ENCODE data around the gene RUNX2. TPM values are rescaled to one million over a fixed set of nuclear protein-coding genes. Genes with fewer than 3 reads are reported as not detected.
A peak's percentile ranks its signal among the peaks of the same experiment; 100 is the strongest.

RUNX2 gene
- total and polyA plus RNA-seq, 4 donors = 1.8 to 6.7 (median 3.2) TPM

DNA sequence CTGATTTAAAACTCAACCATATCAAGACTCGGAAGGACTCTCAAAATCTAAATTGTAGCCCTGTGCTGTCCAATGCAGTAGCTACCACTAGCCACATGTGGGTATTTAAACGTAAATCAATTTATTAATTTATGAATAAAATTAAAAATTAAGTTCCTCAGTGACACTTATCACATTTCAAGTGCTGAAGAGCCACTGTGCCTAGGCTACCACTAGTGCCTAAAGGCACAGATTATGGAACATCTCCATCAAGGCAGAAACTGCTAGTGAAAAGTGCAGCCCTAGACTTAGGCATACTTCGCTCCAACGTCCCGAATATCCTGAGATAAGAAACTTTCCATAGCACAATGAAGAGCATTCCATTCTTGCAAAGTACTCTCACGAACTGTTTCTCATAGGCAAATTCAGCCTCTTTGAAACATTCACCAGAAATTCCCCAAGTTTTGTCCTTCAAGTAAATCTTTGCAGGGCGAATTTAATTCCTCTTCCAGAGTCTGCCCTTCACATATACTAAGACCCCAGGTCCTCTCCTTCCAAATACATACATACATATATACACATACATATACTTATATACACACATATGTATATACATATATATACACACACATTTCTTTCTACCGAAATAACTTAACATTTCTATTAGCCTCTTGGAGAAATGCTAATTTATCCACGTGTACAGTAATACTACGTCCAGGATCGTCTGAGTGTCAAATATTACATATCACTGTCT is 48.3 kb downstream of the RUNX2 start:
- Histone ChIP-seq H3K9me3 (ENCODE audit: control insufficient read depth in 4 of 4, insufficient read depth in 3 of 4, low read length in 3 of 4) (no peaks in the 10 kb centered on the region), H3K4me1 (ENCODE audit: control insufficient read depth in 5 of 5, insufficient read depth in 5 of 5, low read length in 5 of 5) (peaks cover 0 to 22% (median 3%) of the 10 kb centered on the region in 5 donors), H3K27me3 (ENCODE audit: control insufficient read depth in 3 of 3, insufficient read depth in 3 of 3, low read length in 2 of 3) (no peaks in the 10 kb centered on the region), H3K4me3 (peak overlapping the region; percentile 68), H3K9ac (ENCODE audit: insufficient read depth in 1 of 2, low read length in 2 of 2) (peak overlapping the region; percentile 58 to 97), H3K36me3 (ENCODE audit: control insufficient read depth in 4 of 4, insufficient read depth in 4 of 4, low read length in 4 of 4) (no peaks in the 10 kb centered on the region), H3K27ac (ENCODE audit: low read depth in 1 of 2, low read length in 1 of 2) (peak overlapping the region in 1 of 2 donors; percentile 69)
- TF ChIP-seq, protein P1, sequence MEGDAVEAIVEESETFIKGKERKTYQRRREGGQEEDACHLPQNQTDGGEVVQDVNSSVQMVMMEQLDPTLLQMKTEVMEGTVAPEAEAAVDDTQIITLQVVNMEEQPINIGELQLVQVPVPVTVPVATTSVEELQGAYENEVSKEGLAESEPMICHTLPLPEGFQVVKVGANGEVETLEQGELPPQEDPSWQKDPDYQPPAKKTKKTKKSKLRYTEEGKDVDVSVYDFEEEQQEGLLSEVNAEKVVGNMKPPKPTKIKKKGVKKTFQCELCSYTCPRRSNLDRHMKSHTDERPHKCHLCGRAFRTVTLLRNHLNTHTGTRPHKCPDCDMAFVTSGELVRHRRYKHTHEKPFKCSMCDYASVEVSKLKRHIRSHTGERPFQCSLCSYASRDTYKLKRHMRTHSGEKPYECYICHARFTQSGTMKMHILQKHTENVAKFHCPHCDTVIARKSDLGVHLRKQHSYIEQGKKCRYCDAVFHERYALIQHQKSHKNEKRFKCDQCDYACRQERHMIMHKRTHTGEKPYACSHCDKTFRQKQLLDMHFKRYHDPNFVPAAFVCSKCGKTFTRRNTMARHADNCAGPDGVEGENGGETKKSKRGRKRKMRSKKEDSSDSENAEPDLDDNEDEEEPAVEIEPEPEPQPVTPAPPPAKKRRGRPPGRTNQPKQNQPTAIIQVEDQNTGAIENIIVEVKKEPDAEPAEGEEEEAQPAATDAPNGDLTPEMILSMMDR (IDR thresholded peaks at IDR 0.05; ENCODE audit: control extremely low read depth, extremely low read depth) = no peak
- WGBS, 2 donors = 31 to 45% methylated on average over 11 of the region's 11 CpGs
- DNase-seq (peak in 2 of 3 donors; percentile 61 to 63), ATAC-seq (ENCODE audit: insufficient read depth, low FRiP score) (no peak)

DNA sequence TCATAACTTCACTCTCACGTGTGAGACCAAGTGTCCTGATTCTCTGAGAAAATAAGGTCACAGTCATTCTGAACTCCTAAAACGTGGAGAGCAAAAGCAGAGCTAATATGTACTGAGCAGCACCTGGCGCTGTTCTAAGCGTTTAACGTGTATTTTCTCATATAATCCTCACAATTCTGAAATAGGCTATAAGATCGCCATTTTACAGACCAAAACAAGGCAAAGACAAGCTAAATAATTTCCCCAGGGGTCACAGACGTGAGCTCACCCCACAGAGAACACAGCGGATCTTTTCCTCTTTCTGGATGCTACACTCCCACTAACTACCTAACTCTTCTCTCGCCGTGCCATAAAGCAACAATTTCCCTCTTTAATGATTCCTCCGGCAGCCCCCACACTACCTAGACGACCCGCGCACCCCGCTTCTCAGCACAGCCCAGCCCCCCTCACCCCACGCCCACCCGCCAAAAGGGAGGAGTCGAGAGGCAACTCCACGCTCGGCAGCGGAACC is 49.0 kb downstream of the RUNX2 start:
- no peaks in the 10 kb centered on the region for H3K9me3 ChIP-seq (ENCODE audit: control insufficient read depth in 4 of 4, insufficient read depth in 3 of 4, low read length in 3 of 4)
- H3K4me1 ChIP-seq (ENCODE audit: control insufficient read depth in 5 of 5, insufficient read depth in 5 of 5, low read length in 5 of 5) = peaks cover 0 to 16% (median 0%) of the 10 kb centered on the region in 5 donors
- no peak for ATAC-seq (ENCODE audit: insufficient read depth, low FRiP score)
- TF ChIP-seq, protein P1 (IDR thresholded peaks at IDR 0.05; ENCODE audit: control extremely low read depth, extremely low read depth) = no peak
- peak in 1 of 3 donors; percentile 53 for DNase-seq
- H3K9ac ChIP-seq (ENCODE audit: insufficient read depth in 1 of 2, low read length in 2 of 2) = peak overlapping the region; percentile 58 to 97
- peak overlapping the region; percentile 69 to 97 for H3K27ac ChIP-seq (ENCODE audit: low read depth in 1 of 2, low read length in 1 of 2)
- WGBS, 2 donors = 0 to 1% methylated on average over 21 of the region's 21 CpGs
- no peaks in the 10 kb centered on the region for H3K36me3 ChIP-seq (ENCODE audit: control insufficient read depth in 4 of 4, insufficient read depth in 4 of 4, low read length in 4 of 4)
- H3K4me3 ChIP-seq = peak overlapping the region; percentile 68
- no peaks in the 10 kb centered on the region for H3K27me3 ChIP-seq (ENCODE audit: control insufficient read depth in 3 of 3, insufficient read depth in 3 of 3, low read length in 2 of 3)

DNA sequence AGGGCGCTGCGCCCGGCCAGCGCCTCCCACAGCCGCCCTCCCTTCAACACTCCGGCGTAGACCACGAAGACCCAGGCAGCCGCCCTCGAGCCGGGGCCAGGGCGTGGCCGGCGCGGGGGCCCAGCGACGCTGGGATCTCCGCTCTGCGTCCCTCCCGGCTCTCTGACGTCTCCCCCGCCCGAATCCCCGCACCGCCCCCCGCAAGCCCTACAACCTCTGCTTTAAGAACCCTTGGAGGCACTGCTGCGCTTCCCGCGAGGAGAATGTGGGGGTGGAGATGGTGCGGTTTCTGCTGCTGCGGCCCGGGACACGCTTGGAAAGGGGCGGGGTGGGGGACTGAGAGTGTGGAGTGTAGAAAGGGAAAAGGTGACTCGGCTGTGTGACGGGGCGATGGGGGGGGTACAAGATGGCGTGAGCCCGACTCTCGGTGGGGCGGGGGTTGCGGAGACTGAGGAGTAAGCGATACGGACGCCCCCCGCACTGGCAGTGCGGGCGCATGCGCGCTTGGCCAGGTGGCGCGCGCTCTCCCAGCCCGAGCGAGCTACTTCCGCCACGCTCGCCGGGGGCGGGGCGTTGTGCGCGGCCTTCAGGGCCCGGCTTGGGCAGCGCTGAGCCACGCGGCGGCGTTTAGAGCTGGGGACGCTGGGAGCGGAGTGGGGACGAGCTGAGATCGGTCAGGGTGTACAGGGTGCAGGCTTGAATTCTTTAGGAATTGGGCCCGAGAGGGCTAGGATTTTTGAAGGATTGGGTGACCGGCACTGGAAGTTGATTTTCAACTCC is 49.6 kb downstream of the RUNX2 start, which contains the start of gene SUPT3H:
SUPT3H (minus strand) TSS at position 381 of the 780 bp plus-strand sequence.
- DNase-seq (peak; percentile 96 to 99 (median 97)), ATAC-seq (ENCODE audit: insufficient read depth, low FRiP score) (peak; percentile 96)
- peak within 1 kb of the TSS; percentile 97 to 98 for H3K9ac ChIP-seq (ENCODE audit: insufficient read depth in 1 of 2, low read length in 2 of 2)
- H3K4me1 ChIP-seq (ENCODE audit: control insufficient read depth in 5 of 5, insufficient read depth in 5 of 5, low read length in 5 of 5) = peaks cover 0 to 16% (median 0%) of the 10 kb centered on the region in 5 donors
- no peaks in the 10 kb centered on the region for H3K9me3 ChIP-seq (ENCODE audit: control insufficient read depth in 4 of 4, insufficient read depth in 3 of 4, low read length in 3 of 4)
- TF ChIP-seq, protein P1 (IDR thresholded peaks at IDR 0.05; ENCODE audit: control extremely low read depth, extremely low read depth) = no peak
- 1% methylated on average over 75 of the region's 75 CpGs for WGBS, 2 donors
- H3K36me3 ChIP-seq (ENCODE audit: control insufficient read depth in 4 of 4, insufficient read depth in 4 of 4, low read length in 4 of 4) = no peaks in the 10 kb centered on the region
- peak within 1 kb of the TSS; percentile 69 to 97 for H3K27ac ChIP-seq (ENCODE audit: low read depth in 1 of 2, low read length in 1 of 2)
- H3K4me3 ChIP-seq = peak within 1 kb of the TSS; percentile 68
- no peaks in the 10 kb centered on the region for H3K27me3 ChIP-seq (ENCODE audit: control insufficient read depth in 3 of 3, insufficient read depth in 3 of 3, low read length in 2 of 3)

Measured in lung (tissue), 12 donors.